NCI-H748 treated with DMSO at 0.1 percent for 48 hours (cell line): ENCODE measurements around the gene KCNAB3.
A peak's percentile ranks its signal among the peaks of the same experiment; 100 is the strongest.
"Not testable (repeated sequence)": the region's sequence is repeated elsewhere in the genome, so short reads cannot be mapped to it uniquely, and the experiment has no call there.

Experiments
- DNase-seq: peaks from one replicate; lab custom pipeline; 2025; lab: John Stamatoyannopoulos, UW

KCNAB3 gene

DNA sequence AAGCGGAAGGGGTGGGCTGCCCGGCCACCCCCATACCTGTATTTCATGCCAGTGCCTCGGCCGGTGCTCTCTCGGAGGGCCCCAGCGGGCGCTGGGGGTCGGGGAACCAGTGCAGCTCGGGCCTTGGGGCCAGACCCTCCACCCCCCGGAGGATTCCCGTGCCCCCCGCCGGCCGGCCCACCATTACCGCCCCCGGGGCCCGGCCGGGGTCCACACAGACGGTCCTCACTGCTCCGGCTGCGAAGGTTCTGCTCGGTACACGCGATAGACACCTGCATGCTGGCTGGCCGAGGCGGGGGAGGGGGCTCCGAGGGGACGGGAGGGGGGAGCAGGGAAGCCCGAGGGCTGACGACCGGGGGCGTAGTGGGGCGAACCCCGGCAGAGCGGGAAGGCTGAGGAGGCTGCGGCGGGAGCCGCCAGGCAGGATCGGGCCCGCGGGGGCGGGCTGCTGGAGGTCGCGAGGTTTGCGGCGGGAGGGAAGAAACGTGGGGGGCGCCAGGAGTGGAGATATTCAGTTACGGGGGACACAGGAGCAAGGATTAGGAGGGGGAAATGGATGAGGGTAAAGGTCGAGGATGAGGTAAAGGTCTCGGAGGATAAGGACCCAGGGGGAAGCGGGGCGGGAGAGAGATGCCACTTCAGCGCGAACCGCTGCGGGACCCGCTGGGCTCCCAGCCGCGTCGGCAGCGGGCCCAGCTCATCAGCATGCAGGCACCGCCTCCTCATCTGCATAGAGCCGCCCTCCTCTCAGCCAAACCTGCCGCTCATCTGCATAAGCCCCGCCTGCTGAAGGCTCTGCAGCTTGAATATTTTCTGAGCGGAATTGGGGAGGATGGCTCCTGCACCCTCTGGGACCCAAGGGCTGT lies at the start of gene KCNAB3:
KCNAB3 (minus strand) TSS at position 699 of the 866 bp plus-strand sequence; CDS start at position 278, 421 bp downstream.
- no peak for DNase-seq

DNA sequence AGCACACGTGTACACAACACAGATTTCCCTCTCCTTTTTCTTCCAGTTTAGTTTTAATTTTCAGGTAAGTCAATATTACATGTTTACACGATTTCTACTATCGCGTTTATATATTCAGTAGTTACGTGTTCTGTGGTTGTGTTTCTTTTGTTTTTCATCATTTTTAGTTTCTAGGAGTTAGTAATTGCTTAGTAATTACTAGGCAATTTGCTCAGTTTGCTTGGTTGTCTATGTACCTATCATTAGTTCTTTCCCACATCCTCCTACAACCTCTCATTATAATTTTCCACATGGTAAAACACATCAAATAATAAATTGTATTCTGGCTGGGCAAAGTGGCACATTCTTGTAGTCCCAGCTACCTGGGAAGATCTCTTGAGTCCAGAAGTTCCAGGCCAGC lies 48.1 kb upstream of the KCNAB3 start:
- peak; percentile 17 for DNase-seq

DNA sequence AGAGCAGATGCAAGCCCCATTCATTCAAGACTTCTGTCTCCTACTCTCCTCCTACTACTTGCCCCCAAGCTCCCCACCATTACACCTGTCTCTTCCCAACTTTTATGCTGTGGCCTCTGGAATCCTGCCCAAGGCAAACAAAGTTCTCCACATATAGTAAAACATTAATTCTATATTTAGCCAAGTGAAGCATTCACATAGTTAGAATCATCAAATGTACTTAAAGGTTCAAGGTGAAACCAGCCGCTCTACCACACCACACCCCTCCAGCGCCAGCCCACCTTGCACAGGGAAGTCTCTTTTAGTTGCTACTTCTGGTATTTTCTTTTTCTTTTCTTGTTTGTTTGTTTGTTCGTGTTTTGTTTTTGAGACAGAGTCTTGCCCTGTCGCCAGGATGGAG lies 47.4 kb upstream of the KCNAB3 start:
- no peak for DNase-seq

DNA sequence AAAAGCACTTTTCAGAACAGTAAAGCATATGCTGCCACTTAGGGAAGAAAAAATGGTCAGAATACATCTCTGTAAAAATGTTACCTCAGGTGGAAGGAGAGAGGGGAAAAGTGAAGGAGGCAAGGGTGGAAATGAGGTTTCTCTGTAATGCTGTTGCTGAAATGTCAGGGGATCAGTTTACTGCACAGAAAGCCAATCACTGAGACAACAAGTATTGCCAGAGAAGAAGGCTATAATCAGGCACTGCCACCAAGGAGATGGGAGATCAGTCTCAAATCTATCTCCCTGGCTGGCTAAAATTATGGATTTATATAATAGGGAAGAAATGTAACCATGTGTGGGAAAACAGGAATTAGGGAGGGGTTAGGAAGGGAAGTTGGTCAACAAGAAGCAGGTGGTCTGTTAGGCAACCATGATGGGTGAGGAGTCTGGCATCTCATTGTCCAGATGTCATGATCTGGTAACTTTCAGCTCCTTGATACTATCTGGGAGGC lies 45.0 kb upstream of the KCNAB3 start:
- no peak for DNase-seq

DNA sequence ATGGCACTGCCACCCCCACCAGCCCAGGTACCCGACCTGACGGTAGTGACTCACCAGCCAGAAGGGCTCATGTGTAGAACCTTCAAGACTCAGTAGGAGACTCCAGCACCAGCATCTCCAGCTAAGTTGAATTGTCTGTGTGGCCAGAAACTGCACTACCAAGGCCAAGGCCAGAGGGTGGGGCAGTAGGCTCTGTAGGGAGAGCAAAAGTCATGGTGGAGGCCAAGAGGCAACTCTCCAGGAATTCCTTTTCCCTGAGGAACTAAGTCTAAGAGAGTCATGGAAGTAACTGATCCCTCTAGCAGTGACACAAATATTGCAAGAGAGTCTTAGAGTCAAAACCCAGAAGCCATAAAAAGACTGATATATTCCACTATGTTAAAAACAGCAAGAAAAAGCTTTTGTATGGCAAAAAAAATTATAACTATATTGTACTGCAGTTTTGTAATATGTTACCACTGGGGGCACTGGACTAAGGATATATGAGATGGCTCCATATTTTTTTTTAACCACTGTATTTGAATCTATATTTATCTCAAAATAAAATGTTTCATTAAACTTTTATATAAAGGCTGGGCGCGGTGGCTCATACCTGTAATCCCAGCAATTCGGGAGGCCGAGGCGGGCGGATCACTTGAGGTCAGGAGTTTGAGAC lies 42.6 kb upstream of the KCNAB3 start:
- no peak for DNase-seq

DNA sequence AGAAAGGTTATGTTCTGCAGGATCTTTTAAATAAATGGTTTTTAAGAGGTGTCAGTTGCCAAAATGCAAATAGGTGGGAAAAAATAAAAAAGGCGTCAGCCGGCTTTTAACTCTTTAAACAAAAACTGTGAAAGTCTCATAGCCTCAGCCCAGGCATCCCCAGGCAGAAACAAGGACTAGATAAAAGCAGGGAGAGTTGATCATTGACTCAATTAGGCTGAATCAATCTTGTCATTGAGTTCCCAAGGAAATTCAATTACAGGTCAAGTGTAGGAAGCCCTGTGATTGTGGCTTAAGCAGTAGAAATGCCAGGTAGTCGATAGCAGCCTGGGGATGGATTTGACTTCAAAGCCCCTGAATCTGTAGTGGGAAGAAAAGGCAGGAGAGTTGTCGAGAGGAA lies 42.0 kb upstream of the KCNAB3 start:
- no peak for DNase-seq

DNA sequence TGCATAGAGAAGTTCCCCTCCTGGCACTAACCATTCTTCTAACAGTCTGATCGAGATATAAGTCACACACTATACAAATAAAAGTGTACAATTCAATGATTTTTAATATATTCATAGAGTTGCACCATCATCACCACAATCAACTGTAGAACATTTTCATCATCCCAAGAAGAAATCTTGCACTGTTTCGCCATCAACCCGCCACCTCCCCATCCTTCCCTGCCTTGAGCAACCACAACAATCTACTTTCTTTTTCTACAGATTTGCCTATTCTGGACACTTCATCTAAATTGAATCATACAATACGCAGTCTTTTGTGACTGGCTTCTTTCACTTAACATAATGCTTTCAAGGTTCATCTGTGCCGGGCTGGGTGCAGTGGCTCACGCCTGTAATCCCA lies 39.8 kb upstream of the KCNAB3 start:
- DNase-seq, result no peak

DNA sequence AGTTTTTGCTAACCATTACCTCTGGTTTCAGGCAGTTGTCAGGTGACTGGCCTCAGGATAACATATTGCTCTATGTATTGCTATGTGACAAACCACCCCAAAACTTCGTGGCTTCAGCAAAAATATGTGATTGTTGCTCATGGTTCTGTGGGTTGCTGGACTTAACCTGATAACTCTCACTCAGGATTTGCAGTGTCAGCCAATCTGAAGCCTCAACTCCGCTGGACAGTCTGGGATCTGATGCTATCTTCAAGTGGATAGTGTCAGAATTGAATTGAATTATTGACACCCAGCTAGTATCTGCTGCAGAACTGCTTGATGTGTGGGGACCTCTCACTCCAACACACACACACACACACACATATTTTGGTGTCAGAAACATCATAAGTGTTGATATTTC lies 38.1 kb upstream of the KCNAB3 start:
- no peak for DNase-seq

DNA sequence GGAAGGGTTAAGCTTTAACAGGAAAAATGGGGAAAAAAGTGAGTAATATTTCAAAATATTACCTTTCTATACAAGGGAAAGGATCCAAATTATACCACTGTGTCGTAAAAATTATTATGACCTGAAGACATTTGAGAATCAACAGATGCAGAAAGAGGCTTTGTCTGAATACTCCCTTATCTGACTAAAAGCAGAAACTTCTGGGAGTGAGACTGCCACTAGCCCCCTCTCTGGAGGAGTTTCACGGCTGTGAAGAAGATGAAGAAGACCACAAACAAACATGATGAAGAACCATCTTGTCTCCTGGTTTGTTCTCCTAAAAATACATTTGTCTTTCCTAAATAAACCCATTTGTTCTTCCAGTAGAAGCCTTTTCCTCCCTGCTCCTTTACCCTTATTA lies 31.8 kb upstream of the KCNAB3 start:
- no peak for DNase-seq

DNA sequence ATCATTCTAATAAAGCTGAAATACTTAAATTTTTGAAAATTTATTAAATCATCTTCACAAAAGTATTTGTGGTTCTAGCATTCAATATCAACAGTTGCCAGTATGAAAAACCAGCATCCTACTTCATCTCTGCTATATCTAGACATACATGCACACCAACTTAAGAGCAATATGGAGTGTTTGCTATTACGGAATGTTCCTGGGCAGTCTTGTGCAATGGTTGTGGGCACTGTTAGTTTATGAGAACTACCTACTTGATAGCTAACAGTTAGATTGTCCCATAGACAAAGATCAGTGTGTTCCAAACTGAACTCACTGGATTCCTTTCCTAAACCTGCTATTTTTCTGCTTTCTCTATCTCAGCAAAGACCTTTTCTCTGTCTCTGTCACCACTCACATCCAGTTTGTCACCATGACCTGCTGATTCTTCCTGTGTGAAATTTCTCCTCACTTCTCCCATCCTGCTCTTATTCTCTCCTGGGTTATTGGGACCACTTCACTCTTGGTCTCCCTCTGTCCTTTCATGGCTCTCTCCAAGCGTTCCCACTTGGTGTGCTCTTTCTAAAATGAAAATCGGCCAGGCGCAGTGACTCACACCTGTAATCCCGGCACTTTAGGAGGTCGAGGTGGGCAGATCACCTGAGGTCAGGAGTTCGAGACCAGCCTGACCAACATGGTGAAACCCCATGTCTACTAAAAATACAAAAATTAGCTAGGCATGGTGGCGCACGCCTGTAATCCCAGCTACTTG lies 30.0 kb upstream of the KCNAB3 start:
- no peak for DNase-seq

DNA sequence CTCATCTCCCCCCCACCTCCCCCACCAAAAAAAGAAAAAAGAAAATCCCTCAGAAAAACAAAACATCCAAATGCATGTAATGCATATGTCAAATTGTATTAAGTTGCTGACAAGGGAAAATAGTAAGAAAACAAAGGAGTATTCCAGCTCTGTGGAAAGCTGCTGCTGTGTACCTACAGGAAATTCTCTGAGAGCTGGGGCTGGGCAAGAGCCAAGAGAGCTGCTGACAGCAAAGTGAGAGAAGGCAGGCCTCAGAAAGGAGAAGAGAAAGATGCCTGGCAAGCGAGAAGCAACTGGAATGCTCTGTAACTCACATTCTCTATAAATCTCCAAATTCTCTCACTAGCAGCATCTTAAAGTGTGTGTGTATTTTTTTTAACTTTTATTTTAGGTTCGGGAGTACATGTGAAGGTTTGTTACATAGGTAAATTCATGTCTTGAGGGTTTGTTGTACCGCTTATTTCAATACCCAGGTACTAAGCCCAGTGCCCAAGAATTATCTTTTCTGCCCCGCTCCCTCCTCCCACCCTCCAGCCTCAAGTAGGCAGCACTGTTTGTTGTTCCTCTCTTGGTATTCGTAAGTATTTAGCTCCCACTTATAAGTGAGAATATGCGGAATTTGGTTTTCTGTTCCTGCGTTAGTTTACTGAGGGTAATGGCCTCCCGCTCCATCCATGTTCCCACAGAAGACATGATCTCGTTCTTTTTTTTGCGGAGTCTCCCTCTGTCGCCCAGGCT lies 26.7 kb upstream of the KCNAB3 start:
- no peak for DNase-seq

DNA sequence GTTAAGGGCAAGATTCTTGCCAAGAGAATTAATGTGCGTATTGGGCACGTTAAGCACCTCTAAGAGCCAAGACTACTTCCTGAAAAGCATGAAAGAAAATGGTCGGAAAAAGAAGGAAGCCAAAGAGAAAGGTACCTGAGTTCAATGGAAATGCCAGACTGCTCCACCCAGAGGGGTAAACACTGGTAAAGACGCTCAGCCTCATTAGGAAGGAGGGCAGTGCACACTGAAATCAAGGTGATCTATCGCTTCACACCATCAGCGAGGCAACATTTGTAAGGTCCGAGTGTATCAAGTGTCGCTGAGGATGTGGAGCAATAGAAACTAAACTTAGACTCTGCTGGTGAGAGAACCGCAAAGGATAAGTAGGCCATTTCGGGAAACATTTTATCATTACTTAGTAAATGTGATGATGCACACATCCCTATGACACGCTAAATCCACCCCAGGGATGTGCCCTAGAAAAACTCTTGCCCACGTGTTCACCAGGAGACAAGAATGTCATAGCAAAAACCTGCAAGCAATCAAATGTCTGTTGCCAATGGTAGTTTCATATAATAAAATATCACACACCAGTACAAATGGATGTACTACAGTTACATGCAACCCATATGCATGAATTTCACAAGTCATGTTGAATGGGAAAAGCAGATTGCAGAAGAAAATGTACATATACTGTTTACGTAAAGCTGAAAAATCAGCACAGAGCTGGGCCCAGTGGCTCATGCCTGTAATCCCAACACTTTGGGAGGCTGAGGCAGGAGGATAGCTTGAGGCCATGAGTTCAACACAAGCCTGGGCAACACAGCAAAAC lies 26.0 kb upstream of the KCNAB3 start:
- DNase-seq, result no peak

DNA sequence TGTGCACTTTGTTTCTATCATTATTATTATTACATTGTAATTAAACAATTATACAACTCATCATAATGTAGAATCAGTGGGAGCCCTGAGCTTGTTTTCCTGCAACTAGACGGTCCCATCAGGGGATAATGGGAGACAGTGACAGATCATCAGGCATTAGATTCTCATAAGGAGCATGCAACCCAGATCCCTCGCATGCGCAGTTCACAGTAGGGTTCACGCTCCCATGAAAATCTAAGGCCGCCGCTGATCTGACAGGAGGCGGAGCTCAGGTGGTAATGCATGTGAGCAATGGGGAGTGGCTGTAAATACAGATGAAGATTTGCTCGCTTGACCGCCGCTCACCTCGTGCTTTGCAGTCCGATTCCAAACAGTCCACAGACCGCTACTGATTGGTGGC lies 23.6 kb upstream of the KCNAB3 start:
- DNase-seq, result not testable (repeated sequence)

DNA sequence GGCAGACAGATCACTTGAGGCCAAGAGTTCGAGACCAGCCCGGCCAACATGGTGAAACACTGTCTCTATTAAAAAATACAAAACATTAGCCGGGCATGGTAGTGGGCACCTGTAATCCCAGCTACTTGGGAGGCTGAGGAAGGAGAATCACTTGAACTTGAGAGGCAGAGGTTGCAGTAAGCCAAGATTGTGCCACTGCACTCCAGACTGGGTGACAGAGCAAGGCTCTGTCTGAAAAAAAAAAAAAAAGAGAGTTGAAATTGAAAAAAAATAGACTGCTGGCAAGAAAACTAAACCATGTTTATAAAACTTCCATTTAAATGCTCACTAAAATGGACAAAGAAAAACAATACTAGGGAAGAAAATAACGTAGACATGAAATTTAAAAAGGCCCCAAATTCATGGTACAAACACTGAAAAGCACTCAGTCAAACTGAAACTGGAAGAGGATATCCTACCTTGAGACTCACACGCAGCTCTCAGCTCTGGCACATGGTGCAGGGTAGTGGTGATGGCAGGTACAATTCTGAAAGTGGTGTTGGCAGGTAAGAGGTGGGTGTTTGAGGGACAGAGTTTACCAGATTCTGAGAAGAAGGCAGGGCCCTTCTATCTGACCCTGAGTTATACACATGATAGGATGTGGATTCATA lies 21.6 kb upstream of the KCNAB3 start:
- no peak for DNase-seq

DNA sequence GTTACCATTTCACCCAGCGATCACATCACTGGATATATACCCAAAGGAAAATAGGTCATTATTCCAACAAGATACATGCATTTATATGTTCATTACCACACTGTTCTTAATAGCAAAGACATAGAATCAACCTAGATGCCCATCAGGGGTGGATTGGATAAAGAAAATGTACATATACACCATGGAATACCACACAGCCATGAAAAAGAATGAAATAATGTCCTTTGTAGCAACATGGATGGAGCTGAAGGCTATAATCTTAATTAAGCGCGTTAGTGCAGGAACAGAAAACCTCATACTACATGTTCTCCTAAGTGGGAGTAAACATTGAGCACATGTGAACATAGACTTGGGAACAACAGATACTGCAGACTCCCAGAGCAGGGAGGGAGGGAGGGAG lies 20.9 kb upstream of the KCNAB3 start:
- no peak for DNase-seq

DNA sequence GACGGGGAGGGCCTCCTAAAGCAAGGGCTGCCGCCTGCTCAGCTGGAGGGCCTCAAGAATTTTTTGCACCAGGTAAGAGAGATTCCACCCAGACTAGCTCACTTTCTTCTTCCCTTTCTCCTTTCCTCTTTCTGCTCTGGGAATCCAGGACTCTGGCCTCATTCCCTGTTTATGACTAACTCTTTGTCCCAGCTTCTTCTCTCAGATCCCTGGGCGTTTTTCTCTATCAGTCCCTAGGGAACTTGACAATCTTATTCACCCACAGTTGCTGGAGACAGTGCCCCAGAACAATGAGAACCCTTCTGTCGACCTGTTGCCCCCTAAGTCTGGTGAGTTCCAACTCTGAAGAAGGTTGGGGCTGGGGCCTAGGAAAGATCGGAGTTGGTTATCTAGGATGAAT lies 18.0 kb upstream of the KCNAB3 start:
- DNase-seq, result no peak

DNA sequence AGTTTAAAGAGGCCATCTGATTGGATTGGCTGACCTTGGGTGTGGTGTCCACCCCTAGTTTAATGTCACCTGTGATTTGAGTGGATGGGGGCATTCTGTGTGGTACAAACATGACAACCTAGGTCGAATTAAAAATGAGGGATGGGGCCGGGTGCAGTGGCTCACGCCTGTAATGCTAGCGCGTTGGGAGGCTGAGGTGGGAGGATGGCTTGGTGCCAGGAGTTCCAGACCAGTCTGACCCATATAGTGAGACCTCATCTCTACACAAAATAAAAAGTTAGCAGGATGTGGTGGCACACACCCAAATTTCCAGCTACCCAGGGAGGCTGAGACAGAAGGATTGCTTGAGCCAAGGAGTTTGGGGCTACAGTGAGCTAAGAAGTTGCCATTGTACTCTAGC lies 16.8 kb upstream of the KCNAB3 start:
- DNase-seq, result no peak

DNA sequence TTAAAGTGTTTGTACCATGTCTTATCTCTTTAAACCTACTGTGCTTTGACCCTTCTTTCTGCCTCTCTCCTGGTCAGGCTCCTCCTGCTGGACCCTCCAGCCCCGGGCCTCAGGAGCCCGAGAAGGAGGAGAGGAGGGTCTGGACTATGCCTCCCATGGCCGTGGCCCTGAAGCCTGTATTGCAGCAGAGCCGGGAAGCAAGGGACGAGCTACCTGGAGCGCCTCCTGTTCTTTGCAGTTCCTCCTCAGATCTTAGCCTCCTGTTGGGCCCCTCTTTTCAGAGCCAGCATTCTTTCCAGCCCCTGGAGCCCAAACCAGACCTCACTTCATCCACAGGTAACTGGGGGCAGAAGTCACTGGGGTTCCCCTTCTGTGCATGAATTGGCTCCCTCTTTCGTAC lies 16.0 kb upstream of the KCNAB3 start:
- no peak for DNase-seq

DNA sequence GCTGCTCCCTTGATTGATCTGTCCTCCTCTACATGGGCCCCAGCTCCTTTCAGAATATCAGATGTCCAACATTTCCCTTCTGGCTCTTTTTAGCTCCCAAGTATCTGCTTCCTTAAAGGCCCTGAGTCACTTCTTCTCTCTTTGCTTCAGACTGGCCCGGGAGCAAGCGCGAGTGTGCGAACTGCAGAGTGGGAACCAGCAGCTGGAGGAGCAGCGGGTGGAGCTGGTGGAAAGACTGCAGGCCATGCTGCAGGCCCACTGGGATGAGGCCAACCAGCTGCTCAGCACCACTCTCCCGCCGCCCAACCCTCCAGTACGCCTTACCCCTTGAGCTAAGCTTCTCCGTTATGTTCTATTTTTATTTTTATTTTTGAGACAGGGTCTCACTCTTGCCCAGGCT lies 14.7 kb upstream of the KCNAB3 start:
- no peak for DNase-seq

DNA sequence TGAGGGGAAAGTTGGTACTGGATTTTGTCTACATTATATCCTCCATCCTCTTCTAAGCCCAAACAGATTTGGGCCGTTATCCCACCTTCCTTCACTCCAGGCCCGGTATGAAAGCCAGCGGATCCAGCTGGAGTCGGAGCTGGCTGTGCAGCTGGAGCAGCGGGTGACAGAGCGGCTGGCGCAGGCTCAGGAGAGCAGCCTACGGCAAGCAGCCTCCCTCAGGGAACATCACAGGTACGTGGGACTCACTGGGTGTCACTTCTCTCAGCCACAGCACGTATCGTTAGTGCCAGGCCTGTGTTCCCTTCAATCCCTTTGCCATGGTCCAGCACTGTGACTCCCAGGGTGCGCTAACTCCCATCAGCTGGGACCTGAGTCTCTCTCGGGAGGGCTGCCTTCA lies 13.6 kb upstream of the KCNAB3 start:
- no peak for DNase-seq

DNA sequence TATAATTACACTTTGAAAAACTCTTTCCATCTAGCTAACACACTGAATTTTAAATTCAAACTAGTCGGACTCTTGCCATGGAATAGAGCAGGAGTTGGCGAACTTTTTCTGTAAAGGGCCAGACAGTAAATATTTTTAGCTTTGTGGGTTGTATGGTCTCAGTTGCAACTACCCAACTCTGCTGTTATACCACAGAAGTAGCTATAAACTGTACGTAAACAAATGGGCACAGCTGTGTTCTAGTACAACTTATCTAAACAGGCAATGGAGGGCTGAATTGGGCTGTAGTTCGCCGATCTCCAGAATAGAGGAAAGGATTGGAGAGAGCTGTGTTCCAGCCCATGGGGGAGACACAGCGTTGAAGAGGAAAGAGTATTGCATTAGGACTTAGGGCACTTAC lies 11.1 kb upstream of the KCNAB3 start:
- no peak for DNase-seq
